22Rv1 (cell line): Measurements from ENCODE around the gene TMCO4.
A peak's percentile ranks its signal among the peaks of the same experiment; 100 is the strongest.

Source experiments
- H3K27ac ChIP-seq: fragments of 450-650 bp; 2 replicates; pipeline ENCODE4 v1.5.1; 2017
- CTCF ChIP-seq: fragments of 450-650 bp; IDR thresholded peaks from 2 replicates; pipeline ENCODE4 v1.5.1; 2017; ENCODE audit warnings: mild to moderate bottlenecking
- ZFX ChIP-seq: fragments of 450-650 bp; IDR thresholded peaks from 2 replicates; pipeline ENCODE4 v1.6.1; 2017; ENCODE audit warnings: antibody characterized with exemption, borderline replicate concordance

TMCO4 gene

GRCh38 chr1:19835578-19835977 is 35.9 kb upstream of the TMCO4 start:
- TF ChIP-seq CTCF = no peak
- TF ChIP-seq ZFX = no peak
- no peak overlapping the region for H3K27ac ChIP-seq

- TF ChIP-seq ZFX (no peak), CTCF (no peak)
- no peak overlapping the region for H3K27ac ChIP-seq
Observed at GRCh38 chr1:19831441-19831840, 31.7 kb upstream of the TMCO4 start.

GRCh38 chr1:19828546-19828945 is 28.8 kb upstream of the TMCO4 start:
- H3K27ac ChIP-seq = no peak overlapping the region
- TF ChIP-seq ZFX (no peak), CTCF (no peak)

- H3K27ac ChIP-seq = no peak overlapping the region
- TF ChIP-seq ZFX (no peak), CTCF (no peak)
Observed at GRCh38 chr1:19825298-19825697, 25.6 kb upstream of the TMCO4 start.

- TF ChIP-seq ZFX = no peak
- no peak for TF ChIP-seq CTCF
- H3K27ac ChIP-seq = no peak overlapping the region
Observed at GRCh38 chr1:19824541-19824940, 24.8 kb upstream of the TMCO4 start.

- TF ChIP-seq ZFX (no peak), CTCF (no peak)
Observed at GRCh38 chr1:19824036-19824435, 24.3 kb upstream of the TMCO4 start.

GRCh38 chr1:19819701-19820100 is 20.0 kb upstream of the TMCO4 start:
- H3K27ac ChIP-seq = peak overlapping the region; percentile 31
- TF ChIP-seq CTCF (no peak), ZFX (no peak)

More at GRCh38 chr1:19824036-19824435, 24.3 kb upstream of the TMCO4 start:
- no peak overlapping the region for H3K27ac ChIP-seq
